Testis (tissue), 2 donors: ENCODE results near the gene MON2.

Source experiments
- POLR2A ChIP-seq: fragments of 450-650 bp; IDR thresholded peaks from one replicate; pipeline ENCODE4 v1.6.1; 2017; ENCODE audit warnings: antibody characterized with exemption, mild to moderate bottlenecking, moderate library complexity
- TF ChIP-seq, protein P1 (sequence below), 3 experiments: fragments of 450-650 bp in 2 of 3; fragments of 200-600 bp in 1 of 3; sonication (generic) in 1 of 3; IDR thresholded peaks; one replicate each; pipeline ENCODE4 v1.5.1; 2016 to 2019; ENCODE audit warnings: antibody characterized with exemption in 3 of 3, mild to moderate bottlenecking in 2 of 3, moderate library complexity in 1 of 3

DNA sequence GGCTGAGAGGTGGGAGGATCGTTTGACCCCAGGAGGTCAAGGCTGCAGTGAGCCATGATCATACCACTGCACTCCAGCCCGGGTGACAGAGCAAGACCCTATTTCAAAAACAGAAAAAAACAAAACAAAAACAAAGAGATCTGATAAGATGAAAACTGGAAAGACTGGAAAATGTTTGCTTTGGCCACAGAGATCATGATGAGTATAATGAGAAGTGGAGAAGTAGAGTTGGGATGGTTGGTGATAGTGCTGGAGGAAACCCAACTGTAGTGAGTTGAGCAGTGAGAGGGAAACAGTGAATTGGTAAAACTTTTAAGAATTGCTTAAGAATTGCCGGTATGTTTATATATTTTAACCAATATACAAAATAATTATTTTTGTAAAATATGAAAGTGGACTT is 39.2 kb downstream of the MON2 start:
- TF ChIP-seq, protein P1, sequence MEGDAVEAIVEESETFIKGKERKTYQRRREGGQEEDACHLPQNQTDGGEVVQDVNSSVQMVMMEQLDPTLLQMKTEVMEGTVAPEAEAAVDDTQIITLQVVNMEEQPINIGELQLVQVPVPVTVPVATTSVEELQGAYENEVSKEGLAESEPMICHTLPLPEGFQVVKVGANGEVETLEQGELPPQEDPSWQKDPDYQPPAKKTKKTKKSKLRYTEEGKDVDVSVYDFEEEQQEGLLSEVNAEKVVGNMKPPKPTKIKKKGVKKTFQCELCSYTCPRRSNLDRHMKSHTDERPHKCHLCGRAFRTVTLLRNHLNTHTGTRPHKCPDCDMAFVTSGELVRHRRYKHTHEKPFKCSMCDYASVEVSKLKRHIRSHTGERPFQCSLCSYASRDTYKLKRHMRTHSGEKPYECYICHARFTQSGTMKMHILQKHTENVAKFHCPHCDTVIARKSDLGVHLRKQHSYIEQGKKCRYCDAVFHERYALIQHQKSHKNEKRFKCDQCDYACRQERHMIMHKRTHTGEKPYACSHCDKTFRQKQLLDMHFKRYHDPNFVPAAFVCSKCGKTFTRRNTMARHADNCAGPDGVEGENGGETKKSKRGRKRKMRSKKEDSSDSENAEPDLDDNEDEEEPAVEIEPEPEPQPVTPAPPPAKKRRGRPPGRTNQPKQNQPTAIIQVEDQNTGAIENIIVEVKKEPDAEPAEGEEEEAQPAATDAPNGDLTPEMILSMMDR (IDR thresholded peaks at IDR 0.05): no peak
- TF ChIP-seq POLR2A: no peak
